ENCODE measurements around the gene EXOSC1. TPM values are rescaled to one million over a fixed set of nuclear protein-coding genes. Genes with fewer than 3 reads are reported as not detected.
"Not testable (repeated sequence)": the region's sequence is repeated elsewhere in the genome, so short reads cannot be mapped to it uniquely, and the experiment has no call there.

The EXOSC1 gene
- total RNA-seq, 1 donor from 2014 or later, result 11.3 TPM

- intact Hi-C loops (cut with DNase I), result no loop called here
- no peak for DNase-seq (ENCODE audit: low spot score in 2 of 2)
- Histone ChIP-seq H3K36me3 (peaks cover 88 to 98% of the 10 kb centered on the region in 2 donors), H3K27me3 (no peaks in the 10 kb centered on the region), H3K27ac (no peak overlapping the region), H3K4me3 (no peak overlapping the region), H3K4me1 (no peaks in the 10 kb centered on the region), H3K9me3 (no peaks in the 10 kb centered on the region)
- no peak for TF ChIP-seq CTCF (IDR thresholded peaks at IDR 0.05)
Measured at GRCh38 chr10:97475936-97476594, 30.3 kb upstream of the EXOSC1 start.

GRCh38 chr10:97474918-97475317 lies 29.1 kb upstream of the EXOSC1 start:
- intact Hi-C loops (cut with DNase I), result loop anchor here (5.0 kb wide), 1 partner anchor 37 kb away; no protein-coding TSS in a partner anchor
- Histone ChIP-seq H3K4me1 (no peaks in the 10 kb centered on the region), H3K36me3 (peaks cover 88 to 98% of the 10 kb centered on the region in 2 donors), H3K27ac (no peak overlapping the region), H3K4me3 (no peak overlapping the region), H3K9me3 (no peaks in the 10 kb centered on the region), H3K27me3 (no peaks in the 10 kb centered on the region)
- no peak for TF ChIP-seq CTCF (IDR thresholded peaks at IDR 0.05)
- no peak for DNase-seq (ENCODE audit: low spot score in 2 of 2)

- DNase-seq (ENCODE audit: low spot score in 2 of 2); H3K27me3 ChIP-seq; H3K4me1 ChIP-seq; intact Hi-C loops (cut with DNase I); H3K27ac ChIP-seq; H3K4me3 ChIP-seq; H3K9me3 ChIP-seq: not testable (repeated sequence)
- H3K36me3 ChIP-seq, result peaks cover 89 to 96% of the 10 kb centered on the region in 2 donors
Measured at GRCh38 chr10:97468781-97469180, 23.0 kb upstream of the EXOSC1 start.

- Histone ChIP-seq H3K4me3 (no peak overlapping the region), H3K27ac (no peak overlapping the region), H3K27me3 (no peaks in the 10 kb centered on the region), H3K4me1 (no peaks in the 10 kb centered on the region), H3K9me3 (no peaks in the 10 kb centered on the region), H3K36me3 (peaks cover 91 to 94% of the 10 kb centered on the region in 2 donors)
- DNase-seq (ENCODE audit: low spot score in 2 of 2), result no peak
- no peak for TF ChIP-seq CTCF (IDR thresholded peaks at IDR 0.05)
- intact Hi-C loops (cut with DNase I), result no loop called here
Measured at GRCh38 chr10:97468162-97468561, 22.4 kb upstream of the EXOSC1 start.

GRCh38 chr10:97466755-97467154 lies 20.9 kb upstream of the EXOSC1 start:
- Histone ChIP-seq H3K36me3 (peaks cover 93 to 94% of the 10 kb centered on the region in 2 donors), H3K27me3 (no peaks in the 10 kb centered on the region), H3K27ac (no peak overlapping the region), H3K4me1 (no peaks in the 10 kb centered on the region), H3K4me3 (no peak overlapping the region), H3K9me3 (no peaks in the 10 kb centered on the region)
- intact Hi-C loops (cut with DNase I), result no loop called here
- no peak for DNase-seq (ENCODE audit: low spot score in 2 of 2)
- no peak for TF ChIP-seq CTCF (IDR thresholded peaks at IDR 0.05)

- H3K9me3 ChIP-seq, result no peaks in the 10 kb centered on the region
- TF ChIP-seq CTCF (IDR thresholded peaks at IDR 0.05), result no peak
- no peak for DNase-seq (ENCODE audit: low spot score in 2 of 2)
- no peak overlapping the region for H3K4me3 ChIP-seq
- no peaks in the 10 kb centered on the region for H3K27me3 ChIP-seq
- H3K27ac ChIP-seq, result no peak overlapping the region
- intact Hi-C loops (cut with DNase I), result no loop called here
- peaks cover 93 to 95% of the 10 kb centered on the region in 2 donors for H3K36me3 ChIP-seq
- no peaks in the 10 kb centered on the region for H3K4me1 ChIP-seq
Measured at GRCh38 chr10:97465982-97466381, 20.2 kb upstream of the EXOSC1 start.
